Endothelial cell of umbilical vein (primary cell): ENCODE measurements around the gene TPMT. TPM values are rescaled to one million over a fixed set of nuclear protein-coding genes. Genes with fewer than 3 reads are reported as not detected.

Experiments
- BruUV-seq: library from RNA; stranded (reverse); fragments of 400-500 nt; replicated peaks from 2 replicates; lab custom pipeline; 2021; lab: Mats Ljungman, UMichigan
- CTCF ChIA-PET: fragments of 300-600, 350-600 bp; sonication (Branson Sonifier 250); formaldehyde crosslinking; loops from one replicate; lab custom pipeline; 2021; ENCODE audit warnings: antibody characterized with exemption, inconsistent platforms; lab: Charles Lee
- POLR2A ChIA-PET: fragments of 300-600, 350-600 bp; sonication (Branson Sonifier 250); formaldehyde crosslinking; loops from one replicate; lab custom pipeline; 2021; ENCODE audit warnings: antibody characterized with exemption, inconsistent platforms; lab: Charles Lee
- DNase-seq: peaks from one replicate; pipeline ENCODE4 v3.0.0-alpha.2; 2011; ENCODE audit warnings: low read depth, low spot score
- FAIRE-seq: peaks from 2 replicates; lab custom pipeline; 2011; peaks lifted over from hg19 to GRCh38; lab: Jason Lieb, UNC
- H2AFZ ChIP-seq: 2 replicates; pipeline ENCODE4 v1.6.0; 2012; ENCODE audit warnings: low read depth, low read length, control low read depth, inconsistent platforms
- H3K27ac ChIP-seq: 2 replicates; pipeline ENCODE4 v1.5.1; 2011; ENCODE audit warnings: low read depth, mild to moderate bottlenecking, control low read depth, low read length, moderate library complexity; ENCODE audit not compliant: insufficient read depth
- H3K27me3 ChIP-seq, 2 experiments: 2 replicates each; pipeline versions ENCODE4 v1.6.0 to v1.6.1; 2011; ENCODE audit warnings: low read length in 2 of 2, mixed read lengths in 1 of 2; ENCODE audit not compliant: control insufficient read depth in 2 of 2, insufficient read depth in 2 of 2
- H3K36me3 ChIP-seq, 2 experiments: 2 replicates in 1 of 2; 3 replicates in 1 of 2; pipeline ENCODE4 v1.5.1; 2011; ENCODE audit warnings: low read length in 2 of 2, mild to moderate bottlenecking in 1 of 2, moderate library complexity in 1 of 2; ENCODE audit not compliant: control insufficient read depth in 2 of 2, insufficient read depth in 2 of 2; ENCODE audit errors: extremely low read depth in 1 of 2
- H3K4me1 ChIP-seq: 3 replicates; pipeline ENCODE4 v1.5.1; 2011; ENCODE audit warnings: mild to moderate bottlenecking, low read length; ENCODE audit not compliant: control insufficient read depth, insufficient read depth; ENCODE audit errors: extremely low read depth
- H3K4me2 ChIP-seq: 2 replicates; pipeline ENCODE4 v1.6.1; 2011; ENCODE audit warnings: low read length, control low read depth, mixed read lengths; ENCODE audit not compliant: insufficient read depth
- H3K4me3 ChIP-seq, 3 experiments: fragments of 200-600 bp in 1 of 3; sonication (generic), shearing (Covaris generic) in 1 of 3; replicated peaks in 1 of 3; 2 replicates each; pipeline ENCODE4 v1.5.1; 2011 to 2016; ENCODE audit warnings: control low read depth in 3 of 3, low read length in 3 of 3, mild to moderate bottlenecking in 2 of 3, inconsistent platforms in 1 of 3, low read depth in 1 of 3, moderate library complexity in 1 of 3; ENCODE audit not compliant: insufficient read depth in 1 of 3
- H3K79me2 ChIP-seq: 2 replicates; pipeline ENCODE4 v1.6.0; 2012; ENCODE audit warnings: low read length, inconsistent platforms; ENCODE audit not compliant: control insufficient read depth, insufficient read depth
- H3K9ac ChIP-seq: replicated peaks from 2 replicates; pipeline ENCODE3; 2011; ENCODE audit warnings: low read length, control low read depth; ENCODE audit not compliant: insufficient read depth; ENCODE audit errors: extremely low read depth
- H3K9me1 ChIP-seq: replicated peaks from 3 replicates; pipeline ENCODE4 v1.6.0; 2011; ENCODE audit warnings: mild to moderate bottlenecking, low read length; ENCODE audit not compliant: control insufficient read depth, insufficient read depth; ENCODE audit errors: extremely low read depth
- H3K9me3 ChIP-seq: replicated peaks from 2 replicates; pipeline ENCODE4 v1.5.1; 2012; ENCODE audit warnings: low read length, inconsistent platforms; ENCODE audit not compliant: control insufficient read depth, insufficient read depth
- H4K20me1 ChIP-seq: replicated peaks from 2 replicates; pipeline ENCODE3; 2011; ENCODE audit warnings: mild to moderate bottlenecking, low read length; ENCODE audit not compliant: control insufficient read depth, insufficient read depth; ENCODE audit errors: extremely low read depth
- EZH2 ChIP-seq: IDR thresholded peaks from 2 replicates; pipeline ENCODE4 v1.6.1; 2012; ENCODE audit warnings: borderline replicate concordance, low read depth, mild to moderate bottlenecking, moderate library complexity, low read length, inconsistent platforms; ENCODE audit not compliant: severe bottlenecking
- FOS ChIP-seq: IDR thresholded peaks from 2 replicates; pipeline ENCODE4 v1.6.1; 2011; ENCODE audit warnings: mild to moderate bottlenecking, low read length, moderate library complexity, borderline replicate concordance; ENCODE audit not compliant: insufficient read depth
- GATA2 ChIP-seq: IDR thresholded peaks from 2 replicates; pipeline ENCODE4 v1.7.0; 2011; ENCODE audit warnings: low read depth, mild to moderate bottlenecking, moderate library complexity, mixed read lengths, low read length; ENCODE audit not compliant: insufficient read length, insufficient read depth
- JUN ChIP-seq: IDR thresholded peaks from 2 replicates; pipeline ENCODE4 v1.6.1; 2011; ENCODE audit warnings: borderline replicate concordance, low read depth; ENCODE audit not compliant: insufficient read length, insufficient read depth
- MYC ChIP-seq: IDR thresholded peaks from one replicate; pipeline ENCODE4 v1.6.1; 2011; ENCODE audit warnings: mild to moderate bottlenecking, low read depth, low read length
- POLR2A ChIP-seq: IDR thresholded peaks from 2 replicates; pipeline ENCODE4 v1.6.1; 2012; ENCODE audit warnings: low read depth, mild to moderate bottlenecking, control low read depth, low read length
- POLR2AphosphoS5 ChIP-seq: IDR thresholded peaks from 2 replicates; pipeline ENCODE4 v1.6.1; 2012; ENCODE audit warnings: low read depth, mild to moderate bottlenecking, control low read depth, low read length, moderate library complexity; ENCODE audit not compliant: insufficient read depth
- dilution Hi-C: fragments of 300-500 bp; cut with MboI; formaldehyde crosslinking; loops from one replicate; pipeline ENCODE4 v1.15.0; 2019; ENCODE audit warnings: low sequenced_read_pairs; ENCODE audit not compliant: extremely low pct_ligation_motif_present
- intact Hi-C: fragments of 100-400 bp; cut with micrococcal nuclease; formaldehyde crosslinking; loops from one replicate; pipeline ENCODE4 v1.10.0; 2022
- polyA plus RNA-seq, 4 experiments: library from polyadenylated mRNA; depleted of rRNA in 3 of 4; stranded (reverse) in 3 of 4; unstranded in 1 of 4; fragments of >200 nt; gene quantifications; 2 replicates each; pipeline versions ENCODE4 v1.2.1 to v1.2.3, GENCODE V29; 2011 to 2012; ENCODE audit warnings: missing spikeins in 1 of 4
- total RNA-seq: library from RNA; stranded (reverse); gene quantifications from 2 replicates; pipeline ENCODE4 v1.2.3, GENCODE V29; 2021
- TF ChIP-seq, protein P1 (sequence below), 2 donors: IDR thresholded peaks; 1 replicate in 1 of 2; 2 replicates in 1 of 2; pipeline ENCODE4 v1.5.1; 2011; ENCODE audit warnings: low read length in 2 of 2, mild to moderate bottlenecking in 2 of 2, moderate library complexity in 2 of 2, control low read depth in 1 of 2, inconsistent platforms in 1 of 2, low read depth in 1 of 2; ENCODE audit not compliant: insufficient read depth in 1 of 2; ENCODE audit errors: extremely low read depth in 1 of 2
- TF ChIP-seq, protein P2 (sequence below): IDR thresholded peaks from 2 replicates; pipeline ENCODE4 v1.6.1; 2011; ENCODE audit not compliant: insufficient read depth, insufficient read length

TPMT gene
- total and polyA plus RNA-seq, 2 donors (not counting 3 experiments of a cell fraction or from before 2014, with no cell fraction given), result 6.5 to 11.1 TPM

DNA sequence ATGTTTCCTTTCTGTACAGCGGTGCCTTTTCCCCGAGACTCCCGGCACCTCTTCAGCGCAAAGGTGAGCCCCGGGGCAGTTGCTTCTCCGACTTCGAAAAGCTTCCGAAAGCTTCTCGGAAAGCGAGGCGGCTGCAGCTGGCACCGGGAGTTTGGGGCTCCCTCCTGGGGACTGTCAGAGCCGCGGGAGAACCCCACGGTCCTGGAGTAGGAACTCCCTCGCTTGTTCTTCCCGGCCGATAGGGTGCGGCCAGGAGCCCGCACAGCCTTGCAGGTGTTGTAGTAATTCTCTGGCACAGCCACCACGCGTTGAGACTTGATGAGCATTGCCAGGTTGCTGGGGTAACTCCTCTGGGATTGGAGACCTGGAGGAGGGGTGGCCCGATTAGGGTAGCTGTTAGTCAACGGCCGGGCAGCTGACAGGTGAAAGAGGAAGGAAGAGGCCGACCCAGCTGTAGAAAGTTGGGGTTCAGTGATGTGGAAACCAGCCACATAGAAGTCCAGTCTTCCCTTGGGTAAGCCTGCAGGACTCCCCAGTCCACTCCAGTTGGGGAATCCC, 1.1 kb upstream of the TPMT start:
- Histone ChIP-seq H3K27me3 (no peaks in the 10 kb centered on the region), H3K27ac (peak overlapping the region; percentile 71), H3K9ac (peak overlapping the region; percentile 77), H3K4me2 (peak overlapping the region; percentile 80), H4K20me1 (no peaks in the 10 kb centered on the region), H3K4me3 (peak overlapping the region; percentile 71 to 92 (median 91)), H3K79me2 (no peaks in the 10 kb centered on the region), H3K9me3 (no peaks in the 10 kb centered on the region), H2AFZ (peak overlapping the region; percentile 99), H3K4me1 (peaks cover 19% of the 10 kb centered on the region), H3K9me1 (no peaks in the 10 kb centered on the region), H3K36me3 (no peaks in the 10 kb centered on the region)
- intact Hi-C loops (loop anchor here (1.0 to 10.0 kb wide), 5 partner anchors 108 to 762 kb away; partner anchors contain the start of genes DEK, NUP153 and RNF144B), dilution Hi-C loops (no loop called here)
- BruUV-seq, result TSS peak; percentile 14
- FAIRE-seq (no peak), DNase-seq (peak; percentile 40)
- CTCF ChIA-PET, result no interaction called here
- TF ChIP-seq, protein P1, sequence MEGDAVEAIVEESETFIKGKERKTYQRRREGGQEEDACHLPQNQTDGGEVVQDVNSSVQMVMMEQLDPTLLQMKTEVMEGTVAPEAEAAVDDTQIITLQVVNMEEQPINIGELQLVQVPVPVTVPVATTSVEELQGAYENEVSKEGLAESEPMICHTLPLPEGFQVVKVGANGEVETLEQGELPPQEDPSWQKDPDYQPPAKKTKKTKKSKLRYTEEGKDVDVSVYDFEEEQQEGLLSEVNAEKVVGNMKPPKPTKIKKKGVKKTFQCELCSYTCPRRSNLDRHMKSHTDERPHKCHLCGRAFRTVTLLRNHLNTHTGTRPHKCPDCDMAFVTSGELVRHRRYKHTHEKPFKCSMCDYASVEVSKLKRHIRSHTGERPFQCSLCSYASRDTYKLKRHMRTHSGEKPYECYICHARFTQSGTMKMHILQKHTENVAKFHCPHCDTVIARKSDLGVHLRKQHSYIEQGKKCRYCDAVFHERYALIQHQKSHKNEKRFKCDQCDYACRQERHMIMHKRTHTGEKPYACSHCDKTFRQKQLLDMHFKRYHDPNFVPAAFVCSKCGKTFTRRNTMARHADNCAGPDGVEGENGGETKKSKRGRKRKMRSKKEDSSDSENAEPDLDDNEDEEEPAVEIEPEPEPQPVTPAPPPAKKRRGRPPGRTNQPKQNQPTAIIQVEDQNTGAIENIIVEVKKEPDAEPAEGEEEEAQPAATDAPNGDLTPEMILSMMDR (IDR thresholded peaks at IDR 0.05; ENCODE audit: extremely low read depth in 1 of 2, insufficient read depth in 1 of 2, low read depth in 1 of 2, low read length in 2 of 2), result peak in 1 of 2 donors; percentile 35
- no peak for TF ChIP-seq JUN
- POLR2A ChIA-PET, result no interaction called here

DNA sequence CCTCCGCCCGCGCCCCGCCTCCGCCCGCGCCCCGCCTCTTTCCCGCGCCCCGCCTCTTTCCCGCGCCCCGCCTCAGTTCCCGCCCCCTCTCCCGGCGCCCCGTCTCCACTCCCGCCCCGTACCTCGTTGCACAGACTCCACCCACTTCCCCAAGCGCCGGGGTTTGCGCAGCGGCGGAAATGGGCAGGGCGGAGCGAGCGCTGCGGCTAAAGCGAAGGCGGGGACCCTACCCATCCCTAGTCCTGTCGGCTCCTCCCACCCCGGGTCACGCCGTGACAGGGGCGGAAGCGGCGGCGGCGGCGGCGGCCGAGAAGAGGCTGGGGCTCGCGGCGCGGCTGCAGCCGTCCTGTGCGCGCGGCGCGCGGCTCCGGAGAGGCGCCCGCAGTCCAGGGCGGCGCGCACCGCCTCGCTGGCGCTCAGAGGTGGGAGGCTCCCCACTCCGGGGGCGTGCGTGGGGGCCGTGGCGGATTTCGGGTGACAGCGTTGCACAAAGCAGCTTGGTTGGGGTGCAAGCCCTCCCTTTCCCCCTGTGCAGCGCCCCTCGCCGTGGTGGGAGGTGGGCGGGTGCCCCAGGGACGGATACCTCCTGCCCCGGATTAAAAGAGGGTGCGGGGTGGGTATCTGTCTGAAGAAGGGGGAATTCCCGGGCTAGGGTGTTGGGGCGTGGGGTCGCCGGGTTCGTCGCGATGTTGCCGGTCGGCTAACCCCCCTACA, 430 bp upstream of the TPMT start, which contains the start of gene KDM1B:
TSS of gene KDM1B (plus strand) at position 273 of the 714 bp plus-strand sequence. CDS start 4,474 bp downstream, outside the sequence.
- dilution Hi-C loops, result no loop called here
- H3K9ac ChIP-seq, result peak within 1 kb of the TSS; percentile 90
- intact Hi-C loops, result loop anchor here (1.0 to 10.0 kb wide), 5 partner anchors 109 to 761 kb away; partner anchors contain the start of genes DEK, NUP153 and RNF144B
- H3K4me2 ChIP-seq, result peak within 1 kb of the TSS; percentile 80
- peak within 1 kb of the TSS; percentile 71 for H3K27ac ChIP-seq
- H3K9me3 ChIP-seq, result no peaks in the 10 kb centered on the region
- FAIRE-seq (peak; percentile 89), DNase-seq (peak; percentile 98)
- peak within 1 kb of the TSS; percentile 99 for H2AFZ ChIP-seq
- ChIA-PET CTCF (interaction anchor here (1.0 kb wide), 1 partner anchor 232 kb away, joined by 3 read pairs; no protein-coding TSS in a partner anchor), POLR2A (interaction anchor here (0.7 kb wide), 1 partner anchor 555 kb away, joined by 3 read pairs; the partner anchor contains the start of gene FAM8A1)
- no peaks in the 10 kb centered on the region for H4K20me1 ChIP-seq
- H3K27me3 ChIP-seq, result no peaks in the 10 kb centered on the region
- BruUV-seq, result no TSS peak
- TF ChIP-seq EZH2, result no peak
- TF ChIP-seq, protein P2, sequence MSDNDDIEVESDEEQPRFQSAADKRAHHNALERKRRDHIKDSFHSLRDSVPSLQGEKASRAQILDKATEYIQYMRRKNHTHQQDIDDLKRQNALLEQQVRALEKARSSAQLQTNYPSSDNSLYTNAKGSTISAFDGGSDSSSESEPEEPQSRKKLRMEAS, result no peak
- TF ChIP-seq GATA2, result no peak
- TF ChIP-seq, protein P1 (IDR thresholded peaks at IDR 0.05; ENCODE audit: extremely low read depth in 1 of 2, insufficient read depth in 1 of 2, low read depth in 1 of 2, low read length in 2 of 2), result no peak
- TF ChIP-seq POLR2AphosphoS5, result no peak
- TF ChIP-seq POLR2A, result no peak
- no peak for TF ChIP-seq FOS
- no peak for TF ChIP-seq JUN
- no peak for TF ChIP-seq MYC
- no peaks in the 10 kb centered on the region for H3K79me2 ChIP-seq
- peaks cover 19% of the 10 kb centered on the region for H3K4me1 ChIP-seq
- H3K4me3 ChIP-seq, result peak within 1 kb of the TSS; percentile 91 to 95 (median 92)
- H3K9me1 ChIP-seq, result no peaks in the 10 kb centered on the region
- no peaks in the 10 kb centered on the region for H3K36me3 ChIP-seq
